Measurements from ENCODE around the gene SEC23IP. TPM values are rescaled to one million over a fixed set of nuclear protein-coding genes. Genes with fewer than 3 reads are reported as not detected.

The SEC23IP gene
- total RNA-seq: 10 to 100 TPM; 15.4 to 51.3 (median 31.1) TPM

- peak within 1 kb of the TSS; percentile 90 to 95 (median 92) for H3K27ac ChIP-seq
- peaks cover 0 to 8% of the 10 kb centered on the region in 2 donors for H3K36me3 ChIP-seq
- H3K4me1 ChIP-seq: peaks cover 18 to 52% (median 24%) of the 10 kb centered on the region in 3 donors
- no peaks in the 10 kb centered on the region for H3K27me3 ChIP-seq
- H3K9me3 ChIP-seq: no peaks in the 10 kb centered on the region
- peak within 1 kb of the TSS; percentile 91 to 97 for H3K4me3 ChIP-seq
- no peak for TF ChIP-seq EP300 (IDR thresholded peaks at IDR 0.05)
- peak; percentile 80 to 86 for TF ChIP-seq POLR2A (IDR thresholded peaks at IDR 0.05)
- TF ChIP-seq POLR2AphosphoS5 (IDR thresholded peaks at IDR 0.05): peak; percentile 98
- TF ChIP-seq CTCF (IDR thresholded peaks at IDR 0.05): peak in 2 of 4 experiments; percentile 29 to 40
- WGBS, 2 donors (ENCODE audit: low coverage in 1 of 2): 1 to 3% methylated on average over 11 of the region's 61 CpGs
- peak; percentile 99 for ATAC-seq
Observed at GRCh38 chr10:119892188-119893065, at the start of gene SEC23IP. Gene SEC23IP, plus strand, starts transcription at chr10:119892730. Its CDS starts 53 bp downstream, at chr10:119892783.

DNA sequence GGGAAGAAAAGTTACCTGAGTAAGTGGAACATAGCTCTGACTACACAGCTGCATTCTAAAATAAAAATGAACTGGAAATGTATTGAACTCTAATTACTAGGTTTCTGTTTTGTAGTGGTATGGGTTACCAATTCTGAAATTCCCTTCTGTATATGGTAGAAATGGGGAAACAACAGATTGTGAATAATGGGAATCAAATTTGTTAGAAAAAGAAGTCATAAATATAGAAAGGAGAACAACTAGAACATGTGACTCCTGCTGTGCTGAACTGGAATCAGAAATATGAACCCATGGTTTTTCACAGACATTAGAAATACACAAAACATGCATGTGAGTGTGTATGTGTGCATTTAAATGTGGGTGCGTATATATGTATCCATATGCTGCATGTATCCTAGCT is 46.9 kb upstream of the SEC23IP start:
- Histone ChIP-seq H3K9me3 (no peaks in the 10 kb centered on the region), H3K27me3 (no peaks in the 10 kb centered on the region), H3K36me3 (peaks cover 0 to 95% of the 10 kb centered on the region in 2 donors), H3K27ac (no peak overlapping the region), H3K4me3 (no peak overlapping the region), H3K4me1 (no peaks in the 10 kb centered on the region)
- ATAC-seq: no peak
- TF ChIP-seq POLR2AphosphoS5 (IDR thresholded peaks at IDR 0.05): no peak
- TF ChIP-seq EP300 (IDR thresholded peaks at IDR 0.05): no peak
- no peak for TF ChIP-seq POLR2A (IDR thresholded peaks at IDR 0.05)
- TF ChIP-seq CTCF (IDR thresholded peaks at IDR 0.05): no peak
- WGBS, 2 donors (ENCODE audit: low coverage in 1 of 2): 82 to 83% methylated on average over 1 of the region's 1 CpG

DNA sequence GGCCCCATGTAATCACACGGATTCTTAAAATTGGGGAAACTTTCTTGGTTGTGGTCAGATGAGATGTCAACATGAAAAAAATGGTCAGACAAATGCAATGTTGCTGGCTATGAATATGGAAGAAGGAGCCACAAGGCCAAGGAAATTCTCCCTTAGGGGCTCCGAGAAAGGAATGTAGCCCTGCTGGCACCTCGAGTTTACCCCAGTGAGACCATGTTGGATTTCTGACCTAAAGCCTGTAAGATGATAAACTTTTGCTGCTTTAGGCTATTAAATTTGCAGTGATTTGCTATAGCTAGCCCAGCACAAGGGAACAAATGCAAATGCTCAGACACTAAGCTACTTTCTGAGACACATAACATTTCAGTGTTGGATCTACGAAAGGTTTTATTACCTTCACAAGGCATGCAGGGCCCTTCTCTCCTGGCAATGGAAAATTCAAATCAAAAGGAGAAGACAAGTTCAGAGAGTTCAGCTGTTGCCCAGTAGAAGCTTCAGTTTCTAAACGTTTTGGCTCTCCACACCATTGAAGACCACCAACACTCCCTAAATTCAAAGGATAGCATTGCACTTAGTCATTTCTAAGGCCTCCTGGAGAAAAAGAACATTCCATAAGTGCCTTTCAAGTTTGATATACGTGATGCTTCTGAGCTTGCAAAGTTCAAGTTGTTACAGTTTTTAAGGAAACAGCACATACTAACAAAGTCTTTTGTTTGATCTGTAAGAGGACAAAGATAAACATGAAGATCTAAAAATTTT is 43.3 kb upstream of the SEC23IP start:
- Histone ChIP-seq H3K27ac (no peak overlapping the region), H3K9me3 (no peaks in the 10 kb centered on the region), H3K36me3 (peaks cover 0 to 94% of the 10 kb centered on the region in 2 donors), H3K4me3 (no peak overlapping the region), H3K4me1 (peaks cover 0 to 8% (median 0%) of the 10 kb centered on the region in 3 donors), H3K27me3 (no peaks in the 10 kb centered on the region)
- TF ChIP-seq POLR2A (IDR thresholded peaks at IDR 0.05) (no peak), POLR2AphosphoS5 (IDR thresholded peaks at IDR 0.05) (no peak), EP300 (IDR thresholded peaks at IDR 0.05) (no peak), CTCF (IDR thresholded peaks at IDR 0.05) (no peak)
- ATAC-seq: no peak
- WGBS, 2 donors (ENCODE audit: low coverage in 1 of 2): 67 to 71% methylated on average over 5 to 6 of the region's 6 CpGs

GRCh38 chr10:119849944-119850343 is 42.6 kb upstream of the SEC23IP start:
- no peak for TF ChIP-seq EP300 (IDR thresholded peaks at IDR 0.05)
- TF ChIP-seq POLR2A (IDR thresholded peaks at IDR 0.05): no peak
- no peak for TF ChIP-seq CTCF (IDR thresholded peaks at IDR 0.05)
- no peak for TF ChIP-seq POLR2AphosphoS5 (IDR thresholded peaks at IDR 0.05)
- Histone ChIP-seq H3K4me1 (peaks cover 0 to 8% (median 0%) of the 10 kb centered on the region in 3 donors), H3K36me3 (peaks cover 0 to 94% of the 10 kb centered on the region in 2 donors)

More at GRCh38 chr10:119849944-119850343, 42.6 kb upstream of the SEC23IP start:
- ATAC-seq: no peak
- H3K27ac ChIP-seq: no peak overlapping the region
- H3K4me3 ChIP-seq: no peak overlapping the region
- H3K9me3 ChIP-seq: no peaks in the 10 kb centered on the region
- WGBS, 2 donors (ENCODE audit: low coverage in 1 of 2): 87 to 94% methylated on average over 2 to 3 of the region's 3 CpGs
- no peaks in the 10 kb centered on the region for H3K27me3 ChIP-seq
